ENCODE results near the gene FAM53B. TPM values are rescaled to one million over a fixed set of nuclear protein-coding genes. Genes with fewer than 3 reads are reported as not detected.

The FAM53B gene
- total RNA-seq, 2 donors from 2014 or later = 17.1 to 21.1 TPM

- H3K27ac ChIP-seq = no peak overlapping the region
- peaks cover 7% of the 10 kb centered on the region for H3K4me1 ChIP-seq
- no peak overlapping the region for H3K4me3 ChIP-seq
- no peaks in the 10 kb centered on the region for H3K27me3 ChIP-seq
- no peak for TF ChIP-seq CTCF (IDR thresholded peaks at IDR 0.05)
- no peak for TF ChIP-seq POLR2A (IDR thresholded peaks at IDR 0.05)
- WGBS, 2 donors = 84 to 90% methylated on average over 11 to 13 of the region's 13 CpGs
- no peaks in the 10 kb centered on the region for H3K36me3 ChIP-seq (replicated peaks in 1 of 2; ENCODE audit: insufficient read depth in 1 of 2, low read depth in 2 of 2)
- H3K9me3 ChIP-seq = no peaks in the 10 kb centered on the region
- intact Hi-C loops (cut with DNase I) = no loop called here
- DNase-seq (no peak), ATAC-seq (no peak)
Observed at GRCh38 chr10:124655191-124656112, 88.7 kb downstream of the FAM53B start.

- H3K27ac ChIP-seq = peak overlapping the region in 1 of 4 donors; percentile 24
- no peaks in the 10 kb centered on the region for H3K27me3 ChIP-seq
- no peak for ATAC-seq
- peaks cover 7% of the 10 kb centered on the region for H3K4me1 ChIP-seq
- intact Hi-C loops (cut with DNase I) = no loop called here
- TF ChIP-seq POLR2A (IDR thresholded peaks at IDR 0.05) (no peak), CTCF (IDR thresholded peaks at IDR 0.05) (no peak)
- no peaks in the 10 kb centered on the region for H3K9me3 ChIP-seq
- WGBS, 2 donors = 75 to 78% methylated on average over 5 to 7 of the region's 7 CpGs
- no peak overlapping the region for H3K4me3 ChIP-seq
- H3K36me3 ChIP-seq (replicated peaks in 1 of 2; ENCODE audit: insufficient read depth in 1 of 2, low read depth in 2 of 2) = no peaks in the 10 kb centered on the region
- DNase-seq = no peak
Observed at GRCh38 chr10:124654686-124655085, 89.5 kb downstream of the FAM53B start.

- ATAC-seq (peak; percentile 52), DNase-seq (peak in 1 of 4 donors; percentile 34)
- intact Hi-C loops (cut with DNase I) = no loop called here
- TF ChIP-seq POLR2A (IDR thresholded peaks at IDR 0.05) (no peak), CTCF (IDR thresholded peaks at IDR 0.05) (no peak)
- no peaks in the 10 kb centered on the region for H3K27me3 ChIP-seq
- H3K4me1 ChIP-seq = peaks cover 12% of the 10 kb centered on the region
- H3K9me3 ChIP-seq = no peaks in the 10 kb centered on the region
- H3K4me3 ChIP-seq = no peak overlapping the region
- H3K27ac ChIP-seq = peak overlapping the region in 1 of 4 donors; percentile 24
- H3K36me3 ChIP-seq (replicated peaks in 1 of 2; ENCODE audit: insufficient read depth in 1 of 2, low read depth in 2 of 2) = no peaks in the 10 kb centered on the region
- 76 to 80% methylated on average over 11 to 17 of the region's 17 CpGs for WGBS, 2 donors
Observed at GRCh38 chr10:124653811-124654651, 90.1 kb downstream of the FAM53B start.

GRCh38 chr10:124653311-124653710, 90.9 kb downstream of the FAM53B start:
- H3K27ac ChIP-seq = no peak overlapping the region
- TF ChIP-seq POLR2A (IDR thresholded peaks at IDR 0.05) (no peak), CTCF (IDR thresholded peaks at IDR 0.05) (no peak)
- no peak overlapping the region for H3K4me3 ChIP-seq
- 78 to 100% methylated on average over 1 to 7 of the region's 7 CpGs for WGBS, 2 donors
- H3K4me1 ChIP-seq = peaks cover 13% of the 10 kb centered on the region
- H3K9me3 ChIP-seq = no peaks in the 10 kb centered on the region
- no peaks in the 10 kb centered on the region for H3K27me3 ChIP-seq
- H3K36me3 ChIP-seq (replicated peaks in 1 of 2; ENCODE audit: insufficient read depth in 1 of 2, low read depth in 2 of 2) = no peaks in the 10 kb centered on the region
- intact Hi-C loops (cut with DNase I) = no loop called here
- ATAC-seq (no peak), DNase-seq (no peak)

Measured in body of pancreas (tissue), 4 donors.